Measurements from ENCODE around the gene NUDT1.

DNA sequence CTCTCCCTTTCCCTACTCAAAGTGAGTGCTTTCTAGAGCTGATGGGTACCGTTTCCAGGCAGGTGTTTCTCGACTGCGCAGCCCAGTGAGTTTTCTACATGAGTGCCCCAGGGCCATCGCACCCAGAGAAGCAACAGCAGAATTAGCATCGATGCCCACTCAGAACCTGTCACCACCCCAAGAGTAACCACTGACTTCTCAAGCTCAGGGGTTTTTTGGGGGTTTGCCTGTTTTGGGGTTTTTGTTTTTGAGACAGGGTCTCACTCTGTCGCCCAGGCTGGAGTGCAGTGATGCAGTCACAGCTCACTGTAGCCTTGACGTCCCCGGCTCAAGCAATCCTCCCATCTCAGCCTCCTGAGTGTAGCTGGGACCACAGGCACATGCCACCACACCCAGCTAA lies 46.5 kb downstream of the NUDT1 start:
- TF ChIP-seq CTCF (IDR thresholded peaks at IDR 0.05) (no peak), TEAD1 (CRISPR knock-in tag; IDR thresholded peaks at IDR 0.05) (no peak), SP1 (CRISPR knock-in tag; conservative IDR thresholded peaks at IDR 0.05) (no peak), RORB (CRISPR knock-in tag; IDR thresholded peaks at IDR 0.05) (no peak), ZNF416 (CRISPR knock-in tag; IDR thresholded peaks at IDR 0.05) (no peak), AFF4 (CRISPR knock-in tag; IDR thresholded peaks at IDR 0.05; ENCODE audit: borderline replicate concordance) (no peak), FOXJ3 (CRISPR knock-in tag; IDR thresholded peaks at IDR 0.05; ENCODE audit: borderline replicate concordance) (no peak), SMAD4 (CRISPR knock-in tag; IDR thresholded peaks at IDR 0.05) (no peak)
- TF ChIP-seq, protein P1, sequence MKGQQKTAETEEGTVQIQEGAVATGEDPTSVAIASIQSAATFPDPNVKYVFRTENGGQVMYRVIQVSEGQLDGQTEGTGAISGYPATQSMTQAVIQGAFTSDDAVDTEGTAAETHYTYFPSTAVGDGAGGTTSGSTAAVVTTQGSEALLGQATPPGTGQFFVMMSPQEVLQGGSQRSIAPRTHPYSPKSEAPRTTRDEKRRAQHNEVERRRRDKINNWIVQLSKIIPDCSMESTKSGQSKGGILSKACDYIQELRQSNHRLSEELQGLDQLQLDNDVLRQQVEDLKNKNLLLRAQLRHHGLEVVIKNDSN (CRISPR knock-in tag; IDR thresholded peaks at IDR 0.05): no peak
